ENCODE measurements around the gene OS9.

OS9 gene

GRCh38 chr12:57722716-57723629 lies 29.0 kb downstream of the OS9 start:
- no peak for DNase-seq (ENCODE audit: low read depth, low spot score)

- no peak for DNase-seq (ENCODE audit: low read depth, low spot score)
These were observed 29.7 kb downstream of the OS9 start for GRCh38 chr12:57723630-57723962.

GRCh38 chr12:57724003-57724935 lies 30.3 kb downstream of the OS9 start:
- DNase-seq (ENCODE audit: low read depth, low spot score): no peak

GRCh38 chr12:57724936-57725740 lies 31.2 kb downstream of the OS9 start:
- DNase-seq (ENCODE audit: low read depth, low spot score): no peak

GRCh38 chr12:57725851-57726150 lies 31.9 kb downstream of the OS9 start:
- no peak for DNase-seq (ENCODE audit: low read depth, low spot score)

- DNase-seq (ENCODE audit: low read depth, low spot score): no peak
These were observed 32.4 kb downstream of the OS9 start for GRCh38 chr12:57726151-57726883.

- DNase-seq (ENCODE audit: low read depth, low spot score): no peak
These were observed 33.2 kb downstream of the OS9 start for GRCh38 chr12:57726884-57727757.

GRCh38 chr12:57727758-57728395 lies 33.9 kb downstream of the OS9 start:
- DNase-seq (ENCODE audit: low read depth, low spot score): no peak

- no peak for DNase-seq (ENCODE audit: low read depth, low spot score)
These were observed 35.5 kb downstream of the OS9 start for GRCh38 chr12:57729321-57729844.

GRCh38 chr12:57730336-57731067 lies 36.6 kb downstream of the OS9 start:
- no peak for DNase-seq (ENCODE audit: low read depth, low spot score)

GRCh38 chr12:57731411-57732080 lies 37.6 kb downstream of the OS9 start:
- no peak for DNase-seq (ENCODE audit: low read depth, low spot score)

GRCh38 chr12:57732270-57732669 lies 38.3 kb downstream of the OS9 start:
- DNase-seq (ENCODE audit: low read depth, low spot score): no peak

- DNase-seq (ENCODE audit: low read depth, low spot score): no peak
These were observed 39.0 kb downstream of the OS9 start for GRCh38 chr12:57732726-57733593.

GRCh38 chr12:57733928-57734327 lies 40.0 kb downstream of the OS9 start:
- DNase-seq (ENCODE audit: low read depth, low spot score): no peak

GRCh38 chr12:57734591-57734990 lies 40.7 kb downstream of the OS9 start:
- DNase-seq (ENCODE audit: low read depth, low spot score): no peak

- DNase-seq (ENCODE audit: low read depth, low spot score): no peak
These were observed 41.4 kb downstream of the OS9 start for GRCh38 chr12:57735198-57735855.

Measured in activated naive CD8-positive, alpha-beta T cell treated with anti-CD3 and anti-CD28 coated beads, Interleukin-2, amount 50 U/mL, for 16 hours (primary cell).